ENCODE data around the gene PCDH7. TPM values are rescaled to one million over a fixed set of nuclear protein-coding genes. Genes with fewer than 3 reads are reported as not detected.

PCDH7 gene
- total RNA-seq, 1 donor from 2014 or later = 8.0 TPM

- no peak for TF ChIP-seq CTCF (conservative IDR thresholded peaks at IDR 0.05)
- Mint-ChIP-seq H3K4me3 (no peak overlapping the region), H3K4me1 (no peaks in the 10 kb centered on the region), H3K9me3 (no peaks in the 10 kb centered on the region), H3K36me3 (ENCODE audit: low read depth) (no peaks in the 10 kb centered on the region), H3K27me3 (ENCODE audit: low read depth) (no peaks in the 10 kb centered on the region), H3K27ac (ENCODE audit: unreplicated experiment) (no peak overlapping the region)
- DNase-seq (ENCODE audit: low read depth, low spot score) = no peak
Measured at GRCh38 chr4:30770049-30770549, 49.9 kb downstream of the PCDH7 start.

- Mint-ChIP-seq H3K4me1 (no peaks in the 10 kb centered on the region), H3K9me3 (no peaks in the 10 kb centered on the region), H3K36me3 (ENCODE audit: low read depth) (no peaks in the 10 kb centered on the region), H3K4me3 (no peak overlapping the region), H3K27ac (ENCODE audit: unreplicated experiment) (no peak overlapping the region), H3K27me3 (ENCODE audit: low read depth) (no peaks in the 10 kb centered on the region)
- TF ChIP-seq CTCF (conservative IDR thresholded peaks at IDR 0.05) = no peak
- no peak for DNase-seq (ENCODE audit: low read depth, low spot score)
Measured at GRCh38 chr4:30770812-30771211, 50.6 kb downstream of the PCDH7 start.

GRCh38 chr4:30776451-30776850 is 56.3 kb downstream of the PCDH7 start:
- no peak for TF ChIP-seq CTCF (conservative IDR thresholded peaks at IDR 0.05)
- no peak for DNase-seq (ENCODE audit: low read depth, low spot score)
- H3K27me3 Mint-ChIP-seq (ENCODE audit: low read depth) = no peaks in the 10 kb centered on the region
- peaks cover 6% of the 10 kb centered on the region for H3K4me1 Mint-ChIP-seq
- H3K9me3 Mint-ChIP-seq = no peaks in the 10 kb centered on the region
- no peaks in the 10 kb centered on the region for H3K36me3 Mint-ChIP-seq (ENCODE audit: low read depth)
- no peak overlapping the region for H3K27ac Mint-ChIP-seq (ENCODE audit: unreplicated experiment)
- H3K4me3 Mint-ChIP-seq = no peak overlapping the region

- no peak for TF ChIP-seq CTCF (conservative IDR thresholded peaks at IDR 0.05)
- Mint-ChIP-seq H3K27ac (ENCODE audit: unreplicated experiment) (no peak overlapping the region), H3K4me1 (peaks cover 6% of the 10 kb centered on the region), H3K27me3 (ENCODE audit: low read depth) (no peaks in the 10 kb centered on the region), H3K4me3 (no peak overlapping the region), H3K9me3 (no peaks in the 10 kb centered on the region), H3K36me3 (ENCODE audit: low read depth) (no peaks in the 10 kb centered on the region)
- no peak for DNase-seq (ENCODE audit: low read depth, low spot score)
Measured at GRCh38 chr4:30776921-30777415, 56.8 kb downstream of the PCDH7 start.

Data from neural crest cell (in vitro differentiated cells).